ENCODE data around the gene CTCFL.
"Not testable (repeated sequence)": the region's sequence is repeated elsewhere in the genome, so short reads cannot be mapped to it uniquely, and the experiment has no call there.

The CTCFL gene

GRCh38 chr20:57476641-57477461 lies 48.1 kb downstream of the CTCFL start:
- DNase-seq = no peak

GRCh38 chr20:57476084-57476526 lies 48.8 kb downstream of the CTCFL start:
- no peak for DNase-seq

- no peak for DNase-seq
These were observed 49.4 kb downstream of the CTCFL start for GRCh38 chr20:57475388-57476083.

GRCh38 chr20:57474816-57475215 lies 50.1 kb downstream of the CTCFL start:
- DNase-seq = no peak

GRCh38 chr20:57474205-57474604 lies 50.7 kb downstream of the CTCFL start:
- DNase-seq = no peak

GRCh38 chr20:57473246-57474048 lies 51.5 kb downstream of the CTCFL start:
- no peak for DNase-seq

GRCh38 chr20:57472474-57472873 lies 52.5 kb downstream of the CTCFL start:
- DNase-seq = not testable (repeated sequence)

GRCh38 chr20:57471496-57472372 lies 53.2 kb downstream of the CTCFL start:
- DNase-seq = no peak

GRCh38 chr20:57470666-57471495 lies 54.1 kb downstream of the CTCFL start:
- DNase-seq = no peak

GRCh38 chr20:57470212-57470522 lies 54.8 kb downstream of the CTCFL start:
- DNase-seq = peak; percentile 53

- no peak for DNase-seq
These were observed 55.3 kb downstream of the CTCFL start for GRCh38 chr20:57469418-57470211.

- no peak for DNase-seq
These were observed 56.2 kb downstream of the CTCFL start for GRCh38 chr20:57468523-57469417.

GRCh38 chr20:57467742-57468141 lies 57.2 kb downstream of the CTCFL start:
- DNase-seq = no peak

GRCh38 chr20:57465943-57466342 lies 59.0 kb downstream of the CTCFL start:
- DNase-seq = no peak

GRCh38 chr20:57465486-57465885 lies 59.5 kb downstream of the CTCFL start:
- DNase-seq = no peak

- DNase-seq = peak; percentile 45
These were observed 60.2 kb downstream of the CTCFL start for GRCh38 chr20:57464642-57465211.

GRCh38 chr20:57462781-57463180 lies 62.2 kb downstream of the CTCFL start:
- DNase-seq = no peak

- no peak for DNase-seq
These were observed 63.2 kb downstream of the CTCFL start for GRCh38 chr20:57461726-57462125.

- DNase-seq = no peak
These were observed 64.0 kb downstream of the CTCFL start for GRCh38 chr20:57460781-57461465.

All from SHP77 treated with DMSO at 0.1 percent for 48 hours (cell line).